Measurements from ENCODE around the gene ACP5. TPM values are rescaled to one million over a fixed set of nuclear protein-coding genes. Genes with fewer than 3 reads are reported as not detected.
A peak's percentile ranks its signal among the peaks of the same experiment; 100 is the strongest.
"Not testable (repeated sequence)": the region's sequence is repeated elsewhere in the genome, so short reads cannot be mapped to it uniquely, and the experiment has no call there.

The ACP5 gene
- total RNA-seq, 4 donors from 2014 or later = 24.4 to 133 (median 36.1) TPM

DNA sequence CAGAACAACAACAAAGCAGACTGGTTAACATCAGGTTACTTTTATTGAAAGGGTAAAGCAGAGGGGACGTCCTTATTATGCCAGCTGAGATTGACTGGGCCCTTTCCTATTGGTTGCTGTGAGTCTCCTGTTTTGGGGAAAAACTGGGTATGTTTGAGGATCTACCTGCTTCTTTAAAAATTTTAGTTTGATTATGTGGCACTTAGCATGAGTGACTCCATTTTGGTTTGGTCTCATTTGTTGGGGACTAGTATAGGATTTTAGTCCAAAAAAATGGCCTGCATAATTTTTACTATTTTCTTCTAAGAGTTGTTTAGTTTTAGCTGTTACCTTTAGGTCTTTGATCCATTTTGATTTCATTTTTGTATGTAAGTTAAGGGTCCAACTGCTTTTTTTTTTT is 34.3 kb upstream of the ACP5 start:
- no peak for DNase-seq (ENCODE audit: low spot score)
- TF ChIP-seq, protein P1, sequence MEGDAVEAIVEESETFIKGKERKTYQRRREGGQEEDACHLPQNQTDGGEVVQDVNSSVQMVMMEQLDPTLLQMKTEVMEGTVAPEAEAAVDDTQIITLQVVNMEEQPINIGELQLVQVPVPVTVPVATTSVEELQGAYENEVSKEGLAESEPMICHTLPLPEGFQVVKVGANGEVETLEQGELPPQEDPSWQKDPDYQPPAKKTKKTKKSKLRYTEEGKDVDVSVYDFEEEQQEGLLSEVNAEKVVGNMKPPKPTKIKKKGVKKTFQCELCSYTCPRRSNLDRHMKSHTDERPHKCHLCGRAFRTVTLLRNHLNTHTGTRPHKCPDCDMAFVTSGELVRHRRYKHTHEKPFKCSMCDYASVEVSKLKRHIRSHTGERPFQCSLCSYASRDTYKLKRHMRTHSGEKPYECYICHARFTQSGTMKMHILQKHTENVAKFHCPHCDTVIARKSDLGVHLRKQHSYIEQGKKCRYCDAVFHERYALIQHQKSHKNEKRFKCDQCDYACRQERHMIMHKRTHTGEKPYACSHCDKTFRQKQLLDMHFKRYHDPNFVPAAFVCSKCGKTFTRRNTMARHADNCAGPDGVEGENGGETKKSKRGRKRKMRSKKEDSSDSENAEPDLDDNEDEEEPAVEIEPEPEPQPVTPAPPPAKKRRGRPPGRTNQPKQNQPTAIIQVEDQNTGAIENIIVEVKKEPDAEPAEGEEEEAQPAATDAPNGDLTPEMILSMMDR (IDR thresholded peaks at IDR 0.05) = no peak
- no peak for ATAC-seq (ENCODE audit: low FRiP score)

- DNase-seq (ENCODE audit: low spot score) (no peak), ATAC-seq (ENCODE audit: low FRiP score) (no peak)
- TF ChIP-seq, protein P1 (IDR thresholded peaks at IDR 0.05) = no peak
Observed at GRCh38 chr19:11606484-11606883, 29.0 kb upstream of the ACP5 start.

DNA sequence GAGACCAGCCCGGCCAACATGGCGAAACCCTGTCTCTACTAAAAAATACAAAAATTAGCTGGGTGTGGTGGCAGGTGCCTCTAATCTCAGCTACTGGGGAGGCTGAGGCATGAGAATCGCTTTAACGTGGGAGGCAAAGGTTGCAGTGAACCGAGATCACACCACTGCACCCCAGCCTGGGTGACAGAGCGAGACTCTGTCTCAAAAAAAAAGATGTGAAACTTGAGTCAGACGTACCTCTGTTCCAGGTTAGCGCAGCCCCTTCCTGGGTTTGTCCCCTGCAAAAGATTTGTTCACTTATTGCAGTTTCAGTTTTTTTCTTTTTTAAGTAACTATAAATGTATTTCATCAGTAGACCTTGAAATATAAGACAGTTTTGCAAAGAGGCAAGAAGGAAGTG is 22.3 kb upstream of the ACP5 start:
- not testable (repeated sequence) for DNase-seq (ENCODE audit: low spot score); ATAC-seq (ENCODE audit: low FRiP score)

GRCh38 chr19:11598746-11599145 is 21.3 kb upstream of the ACP5 start:
- TF ChIP-seq, protein P1 (IDR thresholded peaks at IDR 0.05) = no peak
- DNase-seq (ENCODE audit: low spot score) (no peak), ATAC-seq (ENCODE audit: low FRiP score) (no peak)

- DNase-seq (ENCODE audit: low spot score) = no peak
- TF ChIP-seq, protein P1 (IDR thresholded peaks at IDR 0.05) = no peak
- no peak for ATAC-seq (ENCODE audit: low FRiP score)
Observed at GRCh38 chr19:11598103-11598483, 20.6 kb upstream of the ACP5 start.

GRCh38 chr19:11597202-11598102 is 20.0 kb upstream of the ACP5 start, which contains the start of gene ZNF627:
Gene ZNF627, plus strand, starts transcription at chr19:11597483. Its CDS starts 145 bp downstream, at chr19:11597628.
- ATAC-seq (ENCODE audit: low FRiP score) = peak; percentile 100
- peak; percentile 99 for DNase-seq (ENCODE audit: low spot score)
- TF ChIP-seq, protein P1 (IDR thresholded peaks at IDR 0.05) = no peak

DNA sequence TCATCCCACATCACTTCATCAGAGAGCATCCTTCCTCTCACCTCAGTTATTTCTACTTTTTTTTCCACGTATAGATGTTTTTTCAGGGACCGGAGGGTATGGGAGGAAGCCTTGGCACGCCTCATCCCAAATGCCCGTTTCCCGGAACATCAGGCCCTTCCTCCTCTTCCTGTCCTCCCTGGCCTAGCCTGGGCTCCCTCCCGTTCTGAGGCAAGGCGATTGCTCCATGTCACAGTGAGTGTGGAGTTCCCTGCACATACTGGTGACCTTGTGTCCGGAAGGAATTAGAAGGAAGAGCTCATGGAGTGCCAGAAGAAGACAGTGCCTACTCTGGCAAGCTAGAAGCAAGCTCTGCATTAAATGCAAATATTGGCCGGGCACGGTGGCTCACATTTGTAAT is 18.7 kb upstream of the ACP5 start:
- no peak for DNase-seq (ENCODE audit: low spot score)
- TF ChIP-seq, protein P1 (IDR thresholded peaks at IDR 0.05) = no peak
- no peak for ATAC-seq (ENCODE audit: low FRiP score)

Data from omental fat pad (tissue), 4 donors.